ENCODE results near the gene MGAT4B. TPM values are rescaled to one million over a fixed set of nuclear protein-coding genes. Genes with fewer than 3 reads are reported as not detected.

The MGAT4B gene
- polyA plus RNA-seq, 1 donor = 69.3 TPM

GRCh38 chr5:179825655-179826182, 19.1 kb upstream of the MGAT4B start:
- DNase-seq = no peak

- DNase-seq = no peak
Observed at GRCh38 chr5:179824745-179825112, 18.1 kb upstream of the MGAT4B start.

GRCh38 chr5:179823937-179824744, 17.5 kb upstream of the MGAT4B start:
- no peak for DNase-seq

GRCh38 chr5:179822444-179822990, 15.9 kb upstream of the MGAT4B start:
- DNase-seq = no peak

GRCh38 chr5:179822059-179822432, 15.4 kb upstream of the MGAT4B start:
- no peak for DNase-seq

- DNase-seq = peak; percentile 93
Observed at GRCh38 chr5:179821298-179822058, 14.8 kb upstream of the MGAT4B start.

GRCh38 chr5:179820483-179821297, 14.0 kb upstream of the MGAT4B start, which contains the start of gene SQSTM1:
Gene SQSTM1 (plus strand): TSS chr5:179820905. CDS start chr5:179820937, 32 bp downstream.
- DNase-seq = peak; percentile 91

- DNase-seq = no peak
Observed at GRCh38 chr5:179820127-179820482, 13.4 kb upstream of the MGAT4B start.

GRCh38 chr5:179819296-179820126, 12.8 kb upstream of the MGAT4B start:
- DNase-seq = peak; percentile 63

- DNase-seq = peak; percentile 93
Observed at GRCh38 chr5:179818746-179819295, 12.2 kb upstream of the MGAT4B start.

- no peak for DNase-seq
Observed at GRCh38 chr5:179817890-179818745, 11.5 kb upstream of the MGAT4B start.

GRCh38 chr5:179817470-179817840, 10.8 kb upstream of the MGAT4B start:
- DNase-seq = no peak

GRCh38 chr5:179816796-179817469, 10.3 kb upstream of the MGAT4B start:
- no peak for DNase-seq

- DNase-seq = no peak
Observed at GRCh38 chr5:179816401-179816795, 9.7 kb upstream of the MGAT4B start.

GRCh38 chr5:179815491-179816249, 9.0 kb upstream of the MGAT4B start:
- no peak for DNase-seq

- DNase-seq = no peak
Observed at GRCh38 chr5:179814090-179814489, 7.4 kb upstream of the MGAT4B start.

GRCh38 chr5:179812997-179813607, 6.4 kb upstream of the MGAT4B start:
- DNase-seq = no peak

- DNase-seq = no peak
Observed at GRCh38 chr5:179812135-179812825, 5.6 kb upstream of the MGAT4B start.

Measured in hindlimb muscle (tissue), 1 donor.